Measurements from ENCODE around the gene PROX2. TPM values are rescaled to one million over a fixed set of nuclear protein-coding genes. Genes with fewer than 3 reads are reported as not detected.

The PROX2 gene
- total and polyA plus RNA-seq, 11 donors, result not detected

DNA sequence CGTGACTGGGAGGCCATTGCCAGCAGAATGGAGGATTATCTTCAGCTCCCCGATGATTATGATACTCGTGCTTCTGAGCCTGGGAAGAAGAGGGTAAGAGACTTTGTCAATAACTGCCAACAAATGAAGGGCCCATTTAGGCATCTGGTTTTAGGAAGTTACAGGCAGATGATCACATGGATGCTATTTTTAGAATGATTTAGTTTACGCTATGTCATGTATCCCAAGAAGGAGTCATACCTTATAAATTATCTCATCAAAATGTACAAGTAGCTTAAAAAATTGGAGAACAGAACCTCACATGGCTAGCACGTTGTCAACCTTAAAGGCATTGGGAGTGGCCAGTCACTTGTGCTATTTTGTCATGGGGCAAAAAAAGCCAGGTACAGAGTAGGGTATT, 46.7 kb downstream of the PROX2 start:
- TF ChIP-seq POLR2A (IDR thresholded peaks at IDR 0.05) (no peak), CTCF (IDR thresholded peaks at IDR 0.05) (no peak)
- Histone ChIP-seq H3K4me3 (no peak overlapping the region), H3K27me3 (no peaks in the 10 kb centered on the region), H3K27ac (no peak overlapping the region), H3K36me3 (peaks cover 0 to 66% (median 55%) of the 10 kb centered on the region in 9 donors), H3K9me3 (no peaks in the 10 kb centered on the region), H3K4me1 (no peaks in the 10 kb centered on the region)
- WGBS, 4 donors, result 57 to 67% (median 61%) methylated on average over 5 of the region's 5 CpGs
- intact Hi-C loops (cut with DNase I), result no loop called here
- ATAC-seq (peak in 1 of 4 donors; percentile 26), DNase-seq (no peak)

- H3K4me1 ChIP-seq, result no peaks in the 10 kb centered on the region
- no peaks in the 10 kb centered on the region for H3K27me3 ChIP-seq
- TF ChIP-seq CTCF (IDR thresholded peaks at IDR 0.05), result no peak
- TF ChIP-seq POLR2A (IDR thresholded peaks at IDR 0.05), result no peak
- H3K9me3 ChIP-seq, result no peaks in the 10 kb centered on the region
- H3K27ac ChIP-seq, result no peak overlapping the region
- ATAC-seq (no peak), DNase-seq (no peak)
- peaks cover 0 to 78% (median 51%) of the 10 kb centered on the region in 9 donors for H3K36me3 ChIP-seq
- no peak overlapping the region for H3K4me3 ChIP-seq
- intact Hi-C loops (cut with DNase I), result no loop called here
Observed at GRCh38 chr14:74826574-74826973, 49.4 kb downstream of the PROX2 start.

Other genes starting within 250 kb of the PROX2 start
- gene AREL1, start 163.1 kb downstream of the PROX2 start, total RNA-seq, result 10 to 100 TPM; 17.1 to 30.9 (median 22.4) TPM
- 10 to 100 TPM in 1 of 2 donors, 1 to 10 TPM in 1; 7.8 to 17.8 TPM for gene AREL1, start 163.1 kb downstream of the PROX2 start, polyA plus RNA-seq
- gene FCF1, start 163.0 kb downstream of the PROX2 start, total RNA-seq, result 10 to 100 TPM; 12.3 to 44.6 (median 36.7) TPM
- 10 to 100 TPM in 1 of 2 donors, 1 to 10 TPM in 1; 4.3 to 46.2 TPM for gene FCF1, start 163.0 kb downstream of the PROX2 start, polyA plus RNA-seq
- 10 to 100 TPM; 23.1 to 48.1 (median 27.7) TPM for gene YLPM1, start 112.8 kb downstream of the PROX2 start, total RNA-seq
- gene YLPM1, start 112.8 kb downstream of the PROX2 start, polyA plus RNA-seq, result 10 to 100 TPM; 15.0 to 15.2 TPM
- gene DLST, start 5.8 kb upstream of the PROX2 start, total RNA-seq, result 100 to 1,000 TPM; 152 to 251 (median 209) TPM
- gene DLST, start 5.8 kb upstream of the PROX2 start, polyA plus RNA-seq, result 100 to 1,000 TPM in 1 of 2 donors, 10 to 100 TPM in 1; 75.7 to 159 TPM
- 10 to 100 TPM in 8 of 9 donors, 1 to 10 TPM in 1; 8.3 to 26.8 (median 17.8) TPM for gene RPS6KL1, start 47.1 kb upstream of the PROX2 start, total RNA-seq
- gene RPS6KL1, start 47.1 kb upstream of the PROX2 start, polyA plus RNA-seq, result 10 to 100 TPM; 12.0 to 18.6 TPM
- gene PGF, start 79.5 kb upstream of the PROX2 start, total RNA-seq, result 10 to 100 TPM in 2 of 9 donors, 1 to 10 TPM in 7; 4.1 to 30.4 (median 5.9) TPM
- 1 to 10 TPM; 5.0 to 9.7 TPM for gene PGF, start 79.5 kb upstream of the PROX2 start, polyA plus RNA-seq
- gene EIF2B2, start 126.8 kb upstream of the PROX2 start, total RNA-seq, result 10 to 100 TPM; 26.2 to 40.9 (median 30.3) TPM
- gene EIF2B2, start 126.8 kb upstream of the PROX2 start, polyA plus RNA-seq, result 10 to 100 TPM; 16.0 to 68.8 TPM
- gene MLH3, start 175.3 kb upstream of the PROX2 start, total RNA-seq, result 10 to 100 TPM; 11.6 to 23.9 (median 15.3) TPM
- 10 to 100 TPM; 10.3 to 12.0 TPM for gene MLH3, start 175.3 kb upstream of the PROX2 start, polyA plus RNA-seq
- gene ACYP1, start 187.9 kb upstream of the PROX2 start, total RNA-seq, result 10 to 100 TPM in 5 of 9 donors, 1 to 10 TPM in 4; 6.7 to 15.9 (median 10.9) TPM
- gene ACYP1, start 187.9 kb upstream of the PROX2 start, polyA plus RNA-seq, result 10 to 100 TPM; 13.6 to 20.0 TPM
- 1 to 10 TPM; 3.4 to 9.5 (median 8.4) TPM for gene ZC2HC1C, start 193.5 kb upstream of the PROX2 start, total RNA-seq
- 10 to 100 TPM in 1 of 2 donors, 1 to 10 TPM in 1; 5.4 to 13.3 TPM for gene ZC2HC1C, start 193.5 kb upstream of the PROX2 start, polyA plus RNA-seq

Data from heart left ventricle (tissue), 16 donors.